ENCODE measurements around the gene DMRT1. TPM values are rescaled to one million over a fixed set of nuclear protein-coding genes. Genes with fewer than 3 reads are reported as not detected.

Gene DMRT1
- total RNA-seq, 2 donors from 2014 or later: not detected

GRCh38 chr9:926976-927375, 85.5 kb downstream of the DMRT1 start:
- DNase-seq: no peak
- no peaks in the 10 kb centered on the region for H3K36me3 ChIP-seq
- intact Hi-C loops (cut with DNase I): no loop called here
- H3K27me3 ChIP-seq: no peaks in the 10 kb centered on the region
- no peaks in the 10 kb centered on the region for H3K9me3 ChIP-seq
- TF ChIP-seq CTCF (IDR thresholded peaks at IDR 0.05): no peak
- H3K4me1 ChIP-seq: no peaks in the 10 kb centered on the region
- H3K9ac ChIP-seq (ENCODE audit: low read depth in 2 of 2, low read length in 2 of 2): no peak overlapping the region
- H3K27ac ChIP-seq: no peak overlapping the region
- no peak overlapping the region for H3K4me3 ChIP-seq

- no peak for DNase-seq
- no peaks in the 10 kb centered on the region for H3K9me3 ChIP-seq
- TF ChIP-seq CTCF (IDR thresholded peaks at IDR 0.05): peak; percentile 31
- H3K36me3 ChIP-seq: no peaks in the 10 kb centered on the region
- no peak overlapping the region for H3K27ac ChIP-seq
- no peak overlapping the region for H3K4me3 ChIP-seq
- intact Hi-C loops (cut with DNase I): no loop called here
- H3K9ac ChIP-seq (ENCODE audit: low read depth in 2 of 2, low read length in 2 of 2): no peak overlapping the region
- H3K4me1 ChIP-seq: no peaks in the 10 kb centered on the region
- no peaks in the 10 kb centered on the region for H3K27me3 ChIP-seq
Measured at GRCh38 chr9:928363-929042, 87.0 kb downstream of the DMRT1 start.

- H3K27me3 ChIP-seq: no peaks in the 10 kb centered on the region
- no peak overlapping the region for H3K27ac ChIP-seq
- no peaks in the 10 kb centered on the region for H3K4me1 ChIP-seq
- no peaks in the 10 kb centered on the region for H3K36me3 ChIP-seq
- intact Hi-C loops (cut with DNase I): no loop called here
- no peak overlapping the region for H3K4me3 ChIP-seq
- no peaks in the 10 kb centered on the region for H3K9me3 ChIP-seq
- no peak for TF ChIP-seq CTCF (IDR thresholded peaks at IDR 0.05)
- no peak for DNase-seq
- H3K9ac ChIP-seq (ENCODE audit: low read depth in 2 of 2, low read length in 2 of 2): no peak overlapping the region
Measured at GRCh38 chr9:929719-930118, 88.2 kb downstream of the DMRT1 start.

GRCh38 chr9:933356-933755, 91.9 kb downstream of the DMRT1 start:
- Histone ChIP-seq H3K36me3 (no peaks in the 10 kb centered on the region), H3K27me3 (no peaks in the 10 kb centered on the region), H3K27ac (no peak overlapping the region), H3K9ac (ENCODE audit: low read depth in 2 of 2, low read length in 2 of 2) (no peak overlapping the region), H3K4me3 (no peak overlapping the region), H3K4me1 (no peaks in the 10 kb centered on the region), H3K9me3 (no peaks in the 10 kb centered on the region)
- DNase-seq: no peak
- TF ChIP-seq CTCF (IDR thresholded peaks at IDR 0.05): no peak
- intact Hi-C loops (cut with DNase I): no loop called here

- Histone ChIP-seq H3K4me1 (no peaks in the 10 kb centered on the region), H3K9ac (ENCODE audit: low read depth in 2 of 2, low read length in 2 of 2) (no peak overlapping the region), H3K4me3 (no peak overlapping the region), H3K27ac (no peak overlapping the region), H3K27me3 (no peaks in the 10 kb centered on the region), H3K9me3 (no peaks in the 10 kb centered on the region), H3K36me3 (no peaks in the 10 kb centered on the region)
- intact Hi-C loops (cut with DNase I): no loop called here
- no peak for DNase-seq
- no peak for TF ChIP-seq CTCF (IDR thresholded peaks at IDR 0.05)
Measured at GRCh38 chr9:935348-935965, 94.0 kb downstream of the DMRT1 start.

Data from colonic mucosa (tissue), 4 donors.